HepG2 (cell line): Measurements from ENCODE around the gene ERCC6. TPM values are rescaled to one million over a fixed set of nuclear protein-coding genes. Genes with fewer than 3 reads are reported as not detected.

ENCODE experiments used
- DMAP1 ChIP-seq: IDR thresholded peaks from 2 replicates; pipeline ENCODE4 v1.6.1; 2016
- HOXA5 ChIP-seq: sonication (generic); formaldehyde crosslinking; IDR thresholded peaks from 2 replicates; pipeline ENCODE4 v1.4.0; 2020; ENCODE audit warnings: missing genetic modification reagents
- RAD51 ChIP-seq: fragments of 450-650 bp; IDR thresholded peaks from 2 replicates; pipeline ENCODE4 v1.6.1; 2016; ENCODE audit warnings: borderline replicate concordance
- RCOR2 ChIP-seq: IDR thresholded peaks from 2 replicates; pipeline ENCODE4 v1.6.1; 2016; ENCODE audit warnings: missing biosample characterization, missing genetic modification reagents
- RFX1 ChIP-seq: fragments of 450-650 bp; IDR thresholded peaks from 2 replicates; pipeline ENCODE4 v1.6.1; 2017
- RORA ChIP-seq: sonication (generic); formaldehyde crosslinking; IDR thresholded peaks from 2 replicates; pipeline ENCODE4 v1.5.0; 2020; ENCODE audit warnings: mild to moderate bottlenecking, missing genetic modification reagents, moderate library complexity
- THAP11 ChIP-seq: IDR thresholded peaks from 2 replicates; pipeline ENCODE4 v1.6.1; 2016; ENCODE audit warnings: missing biosample characterization, missing genetic modification reagents
- ZBTB1 ChIP-seq: sonication (generic); formaldehyde crosslinking; IDR thresholded peaks from 2 replicates; pipeline ENCODE4 v1.4.0; 2020; ENCODE audit warnings: missing genetic modification reagents, borderline replicate concordance
- ZEB1 ChIP-seq: IDR thresholded peaks from 2 replicates; pipeline ENCODE4 v1.6.1; 2012; ENCODE audit warnings: mild to moderate bottlenecking, low read depth, inconsistent platforms; ENCODE audit not compliant: insufficient replicate concordance
- ZFP82 ChIP-seq: sonication (generic); formaldehyde crosslinking; IDR thresholded peaks from 2 replicates; pipeline ENCODE4 v1.5.1; 2020; ENCODE audit warnings: mild to moderate bottlenecking, missing genetic modification reagents, borderline replicate concordance
- ZNF44 ChIP-seq: sonication (generic); formaldehyde crosslinking; IDR thresholded peaks from 2 replicates; pipeline ENCODE4 v1.5.1; 2020; ENCODE audit warnings: mild to moderate bottlenecking, missing genetic modification reagents
- ZNF513 ChIP-seq: sonication (generic); formaldehyde crosslinking; conservative IDR thresholded peaks from 2 replicates; pipeline ENCODE4 v1.5.0; 2020; ENCODE audit warnings: missing genetic modification reagents
- ZNF577 ChIP-seq: sonication (generic); formaldehyde crosslinking; IDR thresholded peaks from 2 replicates; pipeline ENCODE4 v1.4.0; 2020; ENCODE audit warnings: mild to moderate bottlenecking, low read depth, missing genetic modification reagents, borderline replicate concordance
- ZNF614 ChIP-seq: IDR thresholded peaks from 2 replicates; pipeline ENCODE4 v1.6.1; 2018; ENCODE audit warnings: missing biosample characterization, missing genetic modification reagents, inconsistent platforms, borderline replicate concordance
- ZNF660 ChIP-seq: sonication (generic); formaldehyde crosslinking; IDR thresholded peaks from 2 replicates; pipeline ENCODE4 v1.5.1; 2020; ENCODE audit warnings: mild to moderate bottlenecking, low read depth, missing genetic modification reagents, borderline replicate concordance
- polyA plus RNA-seq, 8 experiments: library from polyadenylated mRNA; depleted of rRNA in 3 of 8; stranded (reverse) in 7 of 8; unstranded in 1 of 8; fragments of >200 nt; fragmentation: Illumina TruSeq in 4 of 8; extraction: Trizol in 4 of 8; gene quantifications; 2 replicates each; pipeline versions ENCODE4 v1.2.1 to v1.2.3, GENCODE V29; 2011 to 2016; ENCODE audit warnings: low read depth in 4 of 8, missing spikeins in 1 of 8, mixed read lengths in 1 of 8; ENCODE audit not compliant: insufficient read depth in 1 of 8
- total RNA-seq, 5 experiments: library from RNA; depleted of rRNA; stranded (reverse); fragments of >200 nt; fragmentation: Illumina TruSeq; extraction: Trizol; gene quantifications; 2 replicates each; pipeline ENCODE4 v1.2.3, GENCODE V29; 2016; ENCODE audit warnings: low read depth in 1 of 5
- TF ChIP-seq, protein P1 (sequence below): sonication (generic); formaldehyde crosslinking; IDR thresholded peaks from 2 replicates; pipeline ENCODE4 v1.4.0; 2020; ENCODE audit warnings: missing genetic modification reagents
- TF ChIP-seq, protein P2 (sequence below): sonication (generic); formaldehyde crosslinking; IDR thresholded peaks from one replicate; pipeline ENCODE4 v1.5.1; 2020; ENCODE audit warnings: mild to moderate bottlenecking, missing genetic modification reagents; ENCODE audit errors: not compliant biosample characterization

Gene ERCC6
- total and polyA plus RNA-seq, 2 of the 13 experiments (the other 11 are each of a cell fraction or from before 2014, with no cell fraction given), result 5.1 to 9.8 TPM

DNA sequence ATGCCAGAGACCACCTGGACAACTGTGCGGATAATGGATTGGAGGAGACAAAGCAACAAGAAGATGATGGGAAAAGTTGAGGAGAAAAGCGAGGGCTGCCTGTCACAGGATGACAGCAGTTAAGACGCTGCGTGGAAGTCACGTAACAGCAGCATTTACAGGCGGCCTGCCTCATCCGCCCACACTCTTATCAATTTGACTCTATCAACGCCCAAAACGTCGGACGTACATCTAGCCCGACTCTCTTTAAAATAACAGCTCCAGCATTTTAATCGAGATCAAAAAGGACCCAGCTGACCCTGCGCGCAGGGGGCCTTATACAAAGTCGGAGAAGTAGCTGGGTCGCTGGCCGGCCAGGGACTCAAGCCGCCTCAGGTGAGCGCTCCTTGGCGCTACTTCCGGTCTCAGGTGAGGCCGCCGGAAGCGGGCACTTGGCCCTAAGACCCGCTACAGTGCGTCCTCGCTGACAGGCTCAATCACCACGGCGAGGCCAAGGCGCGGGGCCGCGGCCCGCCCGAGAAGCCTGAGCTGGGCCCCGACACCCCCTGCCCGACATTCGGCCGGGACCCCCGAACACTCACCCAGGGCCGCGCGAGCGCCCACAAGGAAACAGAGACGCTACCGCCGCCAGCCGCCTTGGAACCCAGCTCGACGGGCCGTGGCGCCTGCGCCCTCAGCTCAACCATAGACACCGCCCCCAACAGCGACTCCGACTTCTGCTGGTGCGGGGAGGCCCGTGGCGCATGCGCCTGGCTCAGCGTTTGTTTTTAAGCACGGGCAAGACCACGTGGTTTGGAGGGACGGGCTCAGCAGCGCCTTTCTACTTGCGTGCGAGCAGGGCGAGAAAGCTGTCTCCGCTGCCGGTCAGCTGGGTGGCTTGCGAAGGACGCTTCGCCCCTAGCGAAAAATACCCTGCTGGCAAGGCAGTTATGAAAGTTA is at the start of gene ERCC6 (continued):
- TF ChIP-seq, protein P1, sequence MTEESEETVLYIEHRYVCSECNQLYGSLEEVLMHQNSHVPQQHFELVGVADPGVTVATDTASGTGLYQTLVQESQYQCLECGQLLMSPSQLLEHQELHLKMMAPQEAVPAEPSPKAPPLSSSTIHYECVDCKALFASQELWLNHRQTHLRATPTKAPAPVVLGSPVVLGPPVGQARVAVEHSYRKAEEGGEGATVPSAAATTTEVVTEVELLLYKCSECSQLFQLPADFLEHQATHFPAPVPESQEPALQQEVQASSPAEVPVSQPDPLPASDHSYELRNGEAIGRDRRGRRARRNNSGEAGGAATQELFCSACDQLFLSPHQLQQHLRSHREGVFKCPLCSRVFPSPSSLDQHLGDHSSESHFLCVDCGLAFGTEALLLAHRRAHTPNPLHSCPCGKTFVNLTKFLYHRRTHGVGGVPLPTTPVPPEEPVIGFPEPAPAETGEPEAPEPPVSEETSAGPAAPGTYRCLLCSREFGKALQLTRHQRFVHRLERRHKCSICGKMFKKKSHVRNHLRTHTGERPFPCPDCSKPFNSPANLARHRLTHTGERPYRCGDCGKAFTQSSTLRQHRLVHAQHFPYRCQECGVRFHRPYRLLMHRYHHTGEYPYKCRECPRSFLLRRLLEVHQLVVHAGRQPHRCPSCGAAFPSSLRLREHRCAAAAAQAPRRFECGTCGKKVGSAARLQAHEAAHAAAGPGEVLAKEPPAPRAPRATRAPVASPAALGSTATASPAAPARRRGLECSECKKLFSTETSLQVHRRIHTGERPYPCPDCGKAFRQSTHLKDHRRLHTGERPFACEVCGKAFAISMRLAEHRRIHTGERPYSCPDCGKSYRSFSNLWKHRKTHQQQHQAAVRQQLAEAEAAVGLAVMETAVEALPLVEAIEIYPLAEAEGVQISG (CRISPR knock-in tag), result peak; percentile 77
- no peak for TF ChIP-seq RFX1
- TF ChIP-seq ZNF614 (CRISPR knock-in tag), result peak; percentile 45; the same call in 1 of the 2 replicates
- TF ChIP-seq THAP11 (CRISPR knock-in tag), result no peak; the same call in 1 of the 2 replicates
- TF ChIP-seq ZNF660 (CRISPR knock-in tag), result no peak
- 0 out of 2 replicates have a peak, but pooled peaks have one; percentile 17 for TF ChIP-seq ZNF513
- TF ChIP-seq RORA (CRISPR knock-in tag), result no peak
- no peak for TF ChIP-seq RCOR2 (CRISPR knock-in tag)
- TF ChIP-seq RAD51, result peak; percentile 75; the same call in 1 of the 2 replicates
- TF ChIP-seq ZEB1, result peak; percentile 99
- peak; percentile 74; the same call in 1 of the 2 replicates for TF ChIP-seq HOXA5 (CRISPR knock-in tag)
- no peak for TF ChIP-seq ZFP82 (CRISPR knock-in tag)
- TF ChIP-seq, protein P2, sequence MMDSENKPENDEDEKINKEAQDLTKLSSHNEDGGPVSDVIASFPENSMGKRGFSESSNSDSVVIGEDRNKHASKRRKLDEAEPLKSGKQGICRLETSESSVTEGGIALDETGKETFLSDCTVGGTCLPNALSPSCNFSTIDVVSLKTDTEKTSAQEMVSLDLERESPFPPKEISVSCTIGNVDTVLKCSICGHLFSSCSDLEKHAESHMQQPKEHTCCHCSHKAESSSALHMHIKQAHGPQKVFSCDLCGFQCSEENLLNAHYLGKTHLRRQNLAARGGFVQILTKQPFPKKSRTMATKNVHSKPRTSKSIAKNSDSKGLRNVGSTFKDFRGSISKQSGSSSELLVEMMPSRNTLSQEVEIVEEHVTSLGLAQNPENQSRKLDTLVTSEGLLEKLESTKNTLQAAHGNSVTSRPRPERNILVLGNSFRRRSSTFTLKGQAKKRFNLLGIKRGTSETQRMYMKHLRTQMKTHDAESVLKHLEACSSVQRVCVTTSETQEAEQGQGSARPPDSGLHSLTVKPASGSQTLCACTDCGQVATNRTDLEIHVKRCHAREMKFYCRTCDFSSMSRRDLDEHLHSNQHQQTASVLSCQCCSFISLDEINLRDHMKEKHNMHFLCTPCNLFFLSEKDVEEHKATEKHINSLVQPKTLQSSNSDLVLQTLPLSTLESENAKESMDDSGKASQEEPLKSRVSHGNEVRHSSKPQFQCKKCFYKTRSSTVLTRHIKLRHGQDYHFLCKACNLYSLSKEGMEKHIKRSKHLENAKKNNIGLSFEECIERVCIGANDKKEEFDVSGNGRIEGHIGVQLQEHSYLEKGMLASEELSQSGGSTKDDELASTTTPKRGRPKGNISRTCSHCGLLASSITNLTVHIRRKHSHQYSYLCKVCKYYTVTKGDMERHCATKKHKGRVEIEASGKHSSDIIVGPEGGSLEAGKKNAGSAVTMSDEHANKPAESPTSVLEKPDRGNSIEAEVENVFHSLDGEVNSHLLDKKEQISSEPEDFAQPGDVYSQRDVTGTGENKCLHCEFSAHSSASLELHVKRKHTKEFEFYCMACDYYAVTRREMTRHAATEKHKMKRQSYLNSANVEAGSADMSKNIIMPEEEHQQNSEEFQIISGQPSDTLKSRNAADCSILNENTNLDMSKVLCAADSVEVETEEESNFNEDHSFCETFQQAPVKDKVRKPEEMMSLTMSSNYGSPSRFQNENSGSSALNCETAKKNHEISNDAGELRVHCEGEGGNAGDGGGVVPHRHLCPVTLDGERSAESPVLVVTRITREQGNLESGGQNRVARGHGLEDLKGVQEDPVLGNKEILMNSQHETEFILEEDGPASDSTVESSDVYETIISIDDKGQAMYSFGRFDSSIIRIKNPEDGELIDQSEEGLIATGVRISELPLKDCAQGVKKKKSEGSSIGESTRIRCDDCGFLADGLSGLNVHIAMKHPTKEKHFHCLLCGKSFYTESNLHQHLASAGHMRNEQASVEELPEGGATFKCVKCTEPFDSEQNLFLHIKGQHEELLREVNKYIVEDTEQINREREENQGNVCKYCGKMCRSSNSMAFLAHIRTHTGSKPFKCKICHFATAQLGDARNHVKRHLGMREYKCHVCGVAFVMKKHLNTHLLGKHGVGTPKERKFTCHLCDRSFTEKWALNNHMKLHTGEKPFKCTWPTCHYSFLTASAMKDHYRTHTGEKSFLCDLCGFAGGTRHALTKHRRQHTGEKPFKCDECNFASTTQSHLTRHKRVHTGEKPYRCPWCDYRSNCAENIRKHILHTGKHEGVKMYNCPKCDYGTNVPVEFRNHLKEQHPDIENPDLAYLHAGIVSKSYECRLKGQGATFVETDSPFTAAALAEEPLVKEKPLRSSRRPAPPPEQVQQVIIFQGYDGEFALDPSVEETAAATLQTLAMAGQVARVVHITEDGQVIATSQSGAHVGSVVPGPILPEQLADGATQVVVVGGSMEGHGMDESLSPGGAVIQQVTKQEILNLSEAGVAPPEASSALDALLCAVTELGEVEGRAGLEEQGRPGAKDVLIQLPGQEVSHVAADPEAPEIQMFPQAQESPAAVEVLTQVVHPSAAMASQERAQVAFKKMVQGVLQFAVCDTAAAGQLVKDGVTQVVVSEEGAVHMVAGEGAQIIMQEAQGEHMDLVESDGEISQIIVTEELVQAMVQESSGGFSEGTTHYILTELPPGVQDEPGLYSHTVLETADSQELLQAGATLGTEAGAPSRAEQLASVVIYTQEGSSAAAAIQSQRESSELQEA (CRISPR knock-in tag), result peak; percentile 61
- TF ChIP-seq DMAP1, result no peak; the same call in 1 of the 2 replicates
- TF ChIP-seq ZNF577 (CRISPR knock-in tag), result no peak
- peak; percentile 5; the same call in 1 of the 2 replicates for TF ChIP-seq ZNF44
- no peak for TF ChIP-seq ZBTB1 (CRISPR knock-in tag)
